Skeletal muscle satellite cell (primary cell): ENCODE measurements around the gene PLEKHA1.

Source experiments
- H3K27me3 ChIP-seq: 2 replicates; pipeline ENCODE4 v1.7.0; 2013; ENCODE audit warnings: low read length; ENCODE audit not compliant: control insufficient read depth, insufficient read depth
- H3K36me3 ChIP-seq: 2 replicates; pipeline ENCODE4 v1.7.0; 2013; ENCODE audit warnings: mild to moderate bottlenecking, control low read depth, low read length; ENCODE audit not compliant: insufficient read depth
- H3K4me1 ChIP-seq: 2 replicates; pipeline ENCODE4 v1.7.0; 2013; ENCODE audit warnings: low read length; ENCODE audit not compliant: control insufficient read depth, insufficient read depth
- H3K4me2 ChIP-seq: 2 replicates; pipeline ENCODE4 v1.7.0; 2013; ENCODE audit warnings: mild to moderate bottlenecking, low read length
- H3K4me3 ChIP-seq: 2 replicates; pipeline ENCODE4 v1.7.0; 2013; ENCODE audit warnings: low read length
- H3K9ac ChIP-seq: 2 replicates; pipeline ENCODE4 v1.7.0; 2013; ENCODE audit warnings: mild to moderate bottlenecking, low read depth, low read length, moderate library complexity
- H3K9me3 ChIP-seq: replicated peaks from 2 replicates; pipeline ENCODE4 v1.7.0; 2013; ENCODE audit warnings: mild to moderate bottlenecking, control low read depth, low read length

PLEKHA1 gene

GRCh38 chr10:122336961-122337360, 37.5 kb upstream of the PLEKHA1 start:
- peaks cover 2% of the 10 kb centered on the region for H3K27me3 ChIP-seq
- H3K36me3 ChIP-seq = no peaks in the 10 kb centered on the region
- no peak overlapping the region for H3K4me2 ChIP-seq
- H3K9ac ChIP-seq = no peak overlapping the region
- no peaks in the 10 kb centered on the region for H3K4me1 ChIP-seq
- no peaks in the 10 kb centered on the region for H3K9me3 ChIP-seq
- H3K4me3 ChIP-seq = no peak overlapping the region

- Histone ChIP-seq H3K9ac (no peak overlapping the region), H3K36me3 (no peaks in the 10 kb centered on the region), H3K4me2 (no peak overlapping the region), H3K9me3 (no peaks in the 10 kb centered on the region), H3K4me3 (no peak overlapping the region), H3K4me1 (no peaks in the 10 kb centered on the region), H3K27me3 (no peaks in the 10 kb centered on the region)
Observed at GRCh38 chr10:122338609-122339441, 35.7 kb upstream of the PLEKHA1 start.

DNA sequence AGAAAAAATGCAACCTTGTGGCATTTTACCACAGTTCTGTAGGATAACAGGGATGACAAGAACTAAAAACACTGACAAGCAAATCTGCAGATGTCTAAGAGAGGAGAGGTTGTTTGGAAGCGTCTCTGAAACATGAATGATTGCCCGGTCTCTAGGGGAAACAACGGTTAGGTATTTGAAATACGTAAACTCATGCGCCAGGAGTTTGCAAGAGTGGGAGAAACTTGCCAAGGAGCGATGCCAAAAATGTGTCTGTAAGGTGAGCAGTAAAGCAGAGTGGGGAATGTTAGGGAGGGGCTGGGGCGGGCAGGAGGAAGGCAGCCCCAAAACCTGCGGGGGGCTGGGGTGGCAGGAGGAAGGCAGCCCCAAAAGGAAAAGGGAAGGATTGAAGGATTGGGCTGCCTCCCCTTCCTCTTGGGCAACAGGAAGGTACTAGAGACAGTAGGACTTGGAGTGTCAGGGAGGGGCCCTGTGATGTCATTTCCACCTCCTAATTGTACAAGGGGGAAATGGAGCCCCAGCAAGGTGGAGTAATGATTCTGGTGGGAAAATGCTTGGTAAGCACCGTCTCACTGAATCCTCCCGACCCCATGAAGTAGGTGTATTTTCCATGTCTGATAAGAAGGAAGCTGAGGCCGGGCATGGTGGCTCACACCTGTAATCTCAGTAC, 33.2 kb upstream of the PLEKHA1 start:
- no peaks in the 10 kb centered on the region for H3K36me3 ChIP-seq
- H3K4me3 ChIP-seq = no peak overlapping the region
- no peaks in the 10 kb centered on the region for H3K9me3 ChIP-seq
- peaks cover 5% of the 10 kb centered on the region for H3K4me1 ChIP-seq
- no peak overlapping the region for H3K4me2 ChIP-seq
- no peak overlapping the region for H3K9ac ChIP-seq
- no peaks in the 10 kb centered on the region for H3K27me3 ChIP-seq

- H3K4me2 ChIP-seq = no peak overlapping the region
- no peaks in the 10 kb centered on the region for H3K27me3 ChIP-seq
- H3K4me1 ChIP-seq = peaks cover 5% of the 10 kb centered on the region
- H3K9ac ChIP-seq = no peak overlapping the region
- H3K4me3 ChIP-seq = no peak overlapping the region
- H3K9me3 ChIP-seq = no peaks in the 10 kb centered on the region
- H3K36me3 ChIP-seq = no peaks in the 10 kb centered on the region
Observed at GRCh38 chr10:122342293-122343134, 32.0 kb upstream of the PLEKHA1 start.

DNA sequence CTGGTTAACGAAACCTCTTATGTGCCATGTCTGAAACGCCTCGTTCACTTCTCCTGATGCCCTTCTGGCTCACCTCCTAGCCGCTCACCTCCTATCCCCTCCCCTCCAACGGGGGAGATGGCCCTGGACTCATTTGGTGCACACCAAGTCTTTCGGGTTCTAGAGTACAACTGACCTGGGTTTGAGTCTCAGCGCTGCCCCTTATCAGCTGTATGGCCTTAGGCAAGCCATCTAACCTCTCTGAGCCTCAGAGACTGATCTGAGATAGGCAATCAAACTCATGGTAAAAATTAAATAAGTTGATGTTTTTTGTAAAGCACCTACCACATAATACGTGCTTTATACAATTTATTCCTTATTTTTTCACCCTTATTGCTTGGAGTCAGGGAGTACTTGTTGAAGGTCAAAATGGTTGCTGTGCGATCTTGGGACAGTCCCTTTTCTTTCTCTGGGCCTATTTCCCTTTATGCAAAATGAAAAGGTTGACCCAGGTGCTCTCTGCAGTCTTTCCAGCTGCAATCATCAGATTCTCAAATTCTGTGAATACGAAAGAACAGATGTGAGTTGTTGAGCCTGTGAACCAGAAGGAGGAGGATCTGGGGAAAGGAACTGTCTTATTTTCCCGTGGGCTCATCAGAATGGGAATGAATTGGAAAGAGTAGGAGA, 31.2 kb upstream of the PLEKHA1 start:
- Histone ChIP-seq H3K9me3 (no peaks in the 10 kb centered on the region), H3K9ac (no peak overlapping the region), H3K4me3 (no peak overlapping the region), H3K27me3 (no peaks in the 10 kb centered on the region), H3K4me1 (peaks cover 5% of the 10 kb centered on the region), H3K36me3 (no peaks in the 10 kb centered on the region), H3K4me2 (no peak overlapping the region)

- peaks cover 5% of the 10 kb centered on the region for H3K4me1 ChIP-seq
- H3K9ac ChIP-seq = no peak overlapping the region
- no peak overlapping the region for H3K4me3 ChIP-seq
- H3K9me3 ChIP-seq = no peaks in the 10 kb centered on the region
- no peak overlapping the region for H3K4me2 ChIP-seq
- H3K36me3 ChIP-seq = no peaks in the 10 kb centered on the region
- H3K27me3 ChIP-seq = no peaks in the 10 kb centered on the region
Observed at GRCh38 chr10:122343936-122344335, 30.6 kb upstream of the PLEKHA1 start.

DNA sequence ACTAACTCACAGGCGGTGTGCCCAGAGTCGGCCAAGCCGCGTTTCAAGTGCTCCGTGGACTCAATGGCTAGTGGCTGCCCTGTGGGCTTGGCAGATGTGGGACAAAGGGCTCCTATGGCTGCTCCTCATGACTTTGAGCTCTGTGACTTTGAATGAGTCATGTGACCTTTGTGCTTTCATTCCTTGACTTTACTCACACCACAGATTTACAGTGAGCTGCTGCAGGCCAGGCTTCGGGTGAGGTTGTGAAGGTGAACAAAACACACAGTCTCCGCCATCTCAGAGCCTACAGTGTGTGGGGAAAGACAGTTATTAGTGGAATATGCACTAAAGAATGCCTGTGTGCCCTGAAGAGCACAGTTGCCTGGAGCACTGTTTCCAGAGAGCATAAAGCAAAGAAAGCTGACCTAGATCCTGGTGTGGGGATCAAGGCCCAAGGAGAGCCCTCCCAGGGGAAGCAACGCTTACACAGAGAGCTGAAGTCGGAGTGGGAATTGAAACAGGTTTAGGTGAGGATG, 29.7 kb upstream of the PLEKHA1 start:
- H3K36me3 ChIP-seq = no peaks in the 10 kb centered on the region
- no peak overlapping the region for H3K4me3 ChIP-seq
- no peaks in the 10 kb centered on the region for H3K9me3 ChIP-seq
- H3K9ac ChIP-seq = no peak overlapping the region
- H3K4me2 ChIP-seq = no peak overlapping the region
- H3K4me1 ChIP-seq = peaks cover 5% of the 10 kb centered on the region
- H3K27me3 ChIP-seq = no peaks in the 10 kb centered on the region

DNA sequence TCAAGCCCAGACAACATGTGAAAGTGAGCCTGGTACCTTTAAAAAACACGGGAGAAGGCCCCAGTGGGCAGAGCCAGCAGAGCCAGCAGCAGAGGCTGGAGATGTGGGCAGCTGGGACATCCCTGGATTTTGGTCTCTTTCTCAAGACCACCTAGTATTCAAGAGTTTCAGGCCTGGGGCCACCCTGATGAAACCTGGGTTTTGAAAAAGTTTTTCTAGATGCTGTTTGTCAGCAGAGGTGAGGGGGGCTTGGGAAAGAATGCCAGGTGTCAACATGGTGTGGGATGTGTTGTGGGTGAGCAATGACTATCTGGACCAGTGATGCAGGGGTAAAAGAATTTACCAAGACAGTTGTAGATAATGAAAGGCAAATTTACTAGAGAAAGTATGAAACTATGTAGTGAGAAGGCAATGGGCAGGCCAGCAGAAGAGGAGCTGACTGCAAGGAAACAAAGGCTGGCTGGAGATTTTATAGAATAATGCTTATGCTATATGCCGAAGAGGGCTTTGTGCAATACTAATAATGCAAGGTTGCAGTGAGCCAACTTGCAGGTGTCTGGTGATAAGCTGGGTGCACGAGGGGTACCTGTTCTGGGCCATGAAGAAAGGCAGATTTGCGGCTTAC, 28.1 kb upstream of the PLEKHA1 start:
- Histone ChIP-seq H3K4me3 (no peak overlapping the region), H3K36me3 (no peaks in the 10 kb centered on the region), H3K27me3 (peaks cover 8% of the 10 kb centered on the region), H3K4me2 (no peak overlapping the region), H3K4me1 (peaks cover 5% of the 10 kb centered on the region), H3K9me3 (no peaks in the 10 kb centered on the region), H3K9ac (no peak overlapping the region)

GRCh38 chr10:122347170-122347841, 27.2 kb upstream of the PLEKHA1 start:
- no peaks in the 10 kb centered on the region for H3K9me3 ChIP-seq
- H3K36me3 ChIP-seq = no peaks in the 10 kb centered on the region
- H3K4me2 ChIP-seq = no peak overlapping the region
- H3K4me3 ChIP-seq = no peak overlapping the region
- H3K27me3 ChIP-seq = peaks cover 15% of the 10 kb centered on the region
- no peak overlapping the region for H3K9ac ChIP-seq
- H3K4me1 ChIP-seq = peaks cover 5% of the 10 kb centered on the region

DNA sequence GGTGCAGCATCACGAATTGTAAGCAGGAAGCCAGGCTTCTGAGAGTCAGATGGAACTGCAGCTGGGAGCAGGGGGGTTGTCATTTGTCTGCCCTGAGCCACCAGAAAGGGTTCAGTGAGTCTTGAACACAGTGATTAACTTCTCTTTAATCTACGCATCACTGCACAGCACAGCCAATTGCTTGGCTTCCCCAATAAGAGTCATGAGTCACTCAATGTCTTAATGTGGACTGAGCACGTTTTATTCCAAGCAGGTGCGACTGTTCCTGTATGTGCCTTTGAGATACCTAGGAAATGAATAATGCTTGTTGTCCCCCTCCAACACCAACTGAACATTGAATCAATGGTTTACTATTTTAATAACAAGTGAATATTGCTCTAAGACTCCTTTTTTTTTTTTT, 26.0 kb upstream of the PLEKHA1 start:
- H3K4me1 ChIP-seq = peaks cover 5% of the 10 kb centered on the region
- H3K9ac ChIP-seq = no peak overlapping the region
- no peaks in the 10 kb centered on the region for H3K9me3 ChIP-seq

More for the DNA sequence above, 26.0 kb upstream of the PLEKHA1 start:
- Histone ChIP-seq H3K27me3 (peaks cover 25% of the 10 kb centered on the region), H3K36me3 (no peaks in the 10 kb centered on the region), H3K4me3 (no peak overlapping the region), H3K4me2 (no peak overlapping the region)
